Measurements from ENCODE around the gene SMARCA5. TPM values are rescaled to one million over a fixed set of nuclear protein-coding genes. Genes with fewer than 3 reads are reported as not detected.

Gene SMARCA5
- total and polyA plus RNA-seq, 9 of the 15 experiments (the other 6 are each of a cell fraction or from before 2014, with no cell fraction given), result 21.6 to 57.8 (median 34.6) TPM

DNA sequence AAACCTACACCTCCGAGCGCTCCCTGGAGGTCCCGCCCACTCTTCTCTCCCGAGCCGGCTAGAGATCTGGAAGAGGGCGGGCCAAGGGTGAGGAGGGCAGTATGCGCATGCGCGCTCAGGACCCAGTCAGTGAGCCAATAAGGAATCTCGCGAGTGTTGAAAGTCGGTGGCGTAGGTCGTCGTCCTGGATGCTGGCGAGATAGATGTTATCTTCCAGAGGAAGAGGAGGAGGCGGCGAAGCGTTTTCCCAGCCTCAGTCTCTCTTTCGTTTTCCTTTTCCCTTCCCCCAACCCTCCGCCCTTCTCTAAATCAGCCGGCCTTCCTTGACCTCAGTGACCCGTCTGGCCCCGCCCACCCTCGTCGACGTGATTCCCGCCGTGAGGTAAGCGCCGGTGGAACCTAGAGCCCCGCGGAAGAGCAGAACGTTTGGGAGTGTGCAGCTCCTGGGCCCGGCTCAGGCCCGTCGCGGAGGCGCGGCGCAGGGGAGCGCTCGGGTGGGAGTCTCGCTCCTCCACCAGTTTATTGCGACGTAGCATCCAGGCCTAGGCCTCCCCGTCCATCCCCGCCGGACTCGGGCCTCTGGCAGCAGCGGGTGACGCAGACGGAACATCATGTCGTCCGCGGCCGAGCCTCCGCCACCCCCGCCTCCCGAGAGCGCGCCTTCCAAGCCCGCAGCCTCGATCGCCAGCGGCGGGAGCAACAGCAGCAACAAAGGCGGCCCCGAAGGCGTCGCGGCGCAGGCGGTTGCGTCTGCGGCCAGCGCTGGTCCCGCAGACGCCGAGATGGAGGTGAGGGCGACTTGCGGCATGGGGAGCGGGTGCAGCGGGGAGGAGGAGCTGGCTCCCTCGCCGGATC is at the start of gene SMARCA5 (continued):
- TF ChIP-seq DLX4 (CRISPR knock-in tag; IDR thresholded peaks at IDR 0.05) (no peak), ZBTB8A (IDR thresholded peaks at IDR 0.05; ENCODE audit: partially characterized antibody) (no peak), ZNF668 (CRISPR knock-in tag; IDR thresholded peaks at IDR 0.05) (no peak), ZNF197 (CRISPR knock-in tag; IDR thresholded peaks at IDR 0.05; ENCODE audit: low read depth) (no peak), ZNF436 (CRISPR knock-in tag; IDR thresholded peaks at IDR 0.05) (no peak), STAT5A (IDR thresholded peaks at IDR 0.05; ENCODE audit: borderline replicate concordance, low read length) (no peak), CEBPG (CRISPR knock-in tag; IDR thresholded peaks at IDR 0.05) (no peak), CEBPG (tag; conservative IDR thresholded peaks at IDR 0.05 in 1 of 2, IDR thresholded peaks at IDR 0.05 in 1 of 2) (no peak), TOE1 (IDR thresholded peaks at IDR 0.05; ENCODE audit: borderline replicate concordance) (no peak; the same call in 1 of the 2 replicates), TOE1 (CRISPR knock-in tag; IDR thresholded peaks at IDR 0.05; ENCODE audit: borderline replicate concordance, low read depth) (0 out of 2 replicates have a peak, but pooled peaks have one; percentile 36), BRF1 (IDR thresholded peaks at IDR 0.05; ENCODE audit: borderline replicate concordance, extremely low read depth, insufficient read length) (no peak), GABPB1 (CRISPR knock-in tag; IDR thresholded peaks at IDR 0.05) (0 out of 2 replicates have a peak, but pooled peaks have one; percentile 33), PTTG1 (tag; IDR thresholded peaks at IDR 0.05; ENCODE audit: low read depth) (no peak), SMARCB1 (IDR thresholded peaks at IDR 0.05; ENCODE audit: insufficient read length, low read depth) (no peak), ZFPM2 (CRISPR knock-in tag; IDR thresholded peaks at IDR 0.05) (no peak), RCOR1 (IDR thresholded peaks at IDR 0.05; ENCODE audit: borderline replicate concordance in 1 of 2, low read depth in 2 of 2, low read length in 2 of 2) (peak; percentile 24 to 38; a peak in 1 of 4 replicates), NFE2L1 (tag; IDR thresholded peaks at IDR 0.05; ENCODE audit: borderline replicate concordance, low read depth) (no peak), ZNF354B (CRISPR knock-in tag; IDR thresholded peaks at IDR 0.05) (no peak), ZNF174 (CRISPR knock-in tag; IDR thresholded peaks at IDR 0.05) (no peak), ELK1 (CRISPR knock-in tag; IDR thresholded peaks at IDR 0.05) (no peak)
- TF ChIP-seq, protein P1, sequence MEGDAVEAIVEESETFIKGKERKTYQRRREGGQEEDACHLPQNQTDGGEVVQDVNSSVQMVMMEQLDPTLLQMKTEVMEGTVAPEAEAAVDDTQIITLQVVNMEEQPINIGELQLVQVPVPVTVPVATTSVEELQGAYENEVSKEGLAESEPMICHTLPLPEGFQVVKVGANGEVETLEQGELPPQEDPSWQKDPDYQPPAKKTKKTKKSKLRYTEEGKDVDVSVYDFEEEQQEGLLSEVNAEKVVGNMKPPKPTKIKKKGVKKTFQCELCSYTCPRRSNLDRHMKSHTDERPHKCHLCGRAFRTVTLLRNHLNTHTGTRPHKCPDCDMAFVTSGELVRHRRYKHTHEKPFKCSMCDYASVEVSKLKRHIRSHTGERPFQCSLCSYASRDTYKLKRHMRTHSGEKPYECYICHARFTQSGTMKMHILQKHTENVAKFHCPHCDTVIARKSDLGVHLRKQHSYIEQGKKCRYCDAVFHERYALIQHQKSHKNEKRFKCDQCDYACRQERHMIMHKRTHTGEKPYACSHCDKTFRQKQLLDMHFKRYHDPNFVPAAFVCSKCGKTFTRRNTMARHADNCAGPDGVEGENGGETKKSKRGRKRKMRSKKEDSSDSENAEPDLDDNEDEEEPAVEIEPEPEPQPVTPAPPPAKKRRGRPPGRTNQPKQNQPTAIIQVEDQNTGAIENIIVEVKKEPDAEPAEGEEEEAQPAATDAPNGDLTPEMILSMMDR (IDR thresholded peaks at IDR 0.05 in 2 of 3, conservative IDR thresholded peaks at IDR 0.05 in 1 of 3; ENCODE audit: insufficient read depth in 2 of 3, low read depth in 1 of 3, low read length in 3 of 3), result no peak; a peak in 2 of 6 replicates
- TF ChIP-seq, protein P2, sequence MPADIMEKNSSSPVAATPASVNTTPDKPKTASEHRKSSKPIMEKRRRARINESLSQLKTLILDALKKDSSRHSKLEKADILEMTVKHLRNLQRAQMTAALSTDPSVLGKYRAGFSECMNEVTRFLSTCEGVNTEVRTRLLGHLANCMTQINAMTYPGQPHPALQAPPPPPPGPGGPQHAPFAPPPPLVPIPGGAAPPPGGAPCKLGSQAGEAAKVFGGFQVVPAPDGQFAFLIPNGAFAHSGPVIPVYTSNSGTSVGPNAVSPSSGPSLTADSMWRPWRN (IDR thresholded peaks at IDR 0.05; ENCODE audit: low read depth), result no peak

Measured in K562 (cell line).